HepG2 (cell line): ENCODE results near the gene PTH1R. TPM values are rescaled to one million over a fixed set of nuclear protein-coding genes. Genes with fewer than 3 reads are reported as not detected.

ENCODE experiments used
- ATAC-seq: fragments of 200-7000 bp; cut with Tn5 transposase; 3 replicates; pipeline ENCODE4 v1.9.1; 2020; ENCODE audit warnings: mild to moderate bottlenecking, moderate library complexity
- BruUV-seq: library from RNA; stranded (reverse); fragments of 400-500 nt; replicated peaks from 2 replicates; lab custom pipeline; 2021; lab: Mats Ljungman, UMichigan
- CTCF ChIA-PET: fragments of 300-600 bp; formaldehyde crosslinking; extraction: SDS; loops from one replicate; lab custom pipeline; 2021; ENCODE audit warnings: low total read pairs, inconsistent platforms, low intra/inter-chr PET ratio; lab: Yijun Ruan, JAX
- POLR2A ChIA-PET: fragments of 350-600 bp; sonication (Branson Sonifier 250); formaldehyde crosslinking; loops from one replicate; lab custom pipeline; 2020; ENCODE audit warnings: antibody characterized with exemption, inconsistent platforms; lab: Yijun Ruan, JAX
- DNase-seq: peaks from one replicate; pipeline ENCODE4 v3.0.0-alpha.2; 2015; ENCODE audit warnings: low spot score
- FAIRE-seq: peaks from 3 replicates; lab custom pipeline; 2011; peaks lifted over from hg19 to GRCh38; lab: Jason Lieb, UNC
- H2AFZ ChIP-seq: one replicate; pipeline ENCODE4 v1.6.1; 2011; ENCODE audit warnings: low read length, inconsistent platforms
- H3K27ac ChIP-seq: fragments of 300-600 bp; 3 replicates; pipeline ENCODE4 v1.8.0; 2011; ENCODE audit warnings: mixed run types, mild to moderate bottlenecking, mixed read lengths, low read length, inconsistent platforms; ENCODE audit not compliant: insufficient read depth; ENCODE audit errors: extremely low read length
- H3K27me3 ChIP-seq, 2 experiments: fragments of 200-600 bp in 1 of 2; 2 replicates in 1 of 2; 3 replicates in 1 of 2; pipeline versions ENCODE4 v1.6.0 to v1.8.0; 2011; ENCODE audit warnings: low read length in 2 of 2, mild to moderate bottlenecking in 2 of 2, moderate library complexity in 2 of 2, inconsistent platforms in 1 of 2; ENCODE audit not compliant: insufficient read depth in 2 of 2, control insufficient read depth in 1 of 2
- H3K36me3 ChIP-seq, 2 experiments: fragments of 200-600 bp in 1 of 2; replicated peaks in 1 of 2; 2 replicates in 1 of 2; 3 replicates in 1 of 2; pipeline versions ENCODE4 v1.5.1 to v1.8.0; 2011; ENCODE audit warnings: low read length in 2 of 2, inconsistent platforms in 1 of 2; ENCODE audit not compliant: insufficient read depth in 2 of 2, control insufficient read depth in 1 of 2
- H3K4me1 ChIP-seq: 2 replicates; pipeline ENCODE4 v1.5.1; 2012; ENCODE audit warnings: low read length, inconsistent platforms; ENCODE audit not compliant: insufficient read depth
- H3K4me2 ChIP-seq: 2 replicates; pipeline ENCODE4 v1.6.0; 2011; ENCODE audit warnings: low read depth, low read length, inconsistent platforms
- H3K4me3 ChIP-seq, 3 experiments: fragments of 200-600 bp in 1 of 3; sonication (generic), shearing (Covaris generic) in 1 of 3; replicated peaks in 1 of 3; 2 replicates each; pipeline ENCODE4 v1.5.1; 2011 to 2016; ENCODE audit warnings: low read length in 3 of 3, inconsistent platforms in 2 of 3, low read depth in 2 of 3, mild to moderate bottlenecking in 2 of 3, control low read depth in 1 of 3, mixed read lengths in 1 of 3; ENCODE audit not compliant: insufficient read depth in 1 of 3
- H3K79me2 ChIP-seq: one replicate; pipeline ENCODE4 v1.6.1; 2011; ENCODE audit warnings: low read length, inconsistent platforms; ENCODE audit not compliant: insufficient read depth
- H3K9ac ChIP-seq: 2 replicates; pipeline ENCODE4 v1.6.0; 2011; ENCODE audit warnings: mild to moderate bottlenecking, low read depth, low read length, inconsistent platforms; ENCODE audit not compliant: insufficient read depth
- H3K9me3 ChIP-seq: 2 replicates; pipeline ENCODE4 v1.5.1; 2012; ENCODE audit warnings: mild to moderate bottlenecking, low read length
- H4K20me1 ChIP-seq: 2 replicates; pipeline ENCODE4 v1.6.0; 2011; ENCODE audit warnings: inconsistent platforms, mild to moderate bottlenecking, low read length, moderate library complexity; ENCODE audit not compliant: insufficient read depth
- HOXA7 ChIP-seq: sonication (generic); formaldehyde crosslinking; IDR thresholded peaks from 2 replicates; pipeline ENCODE4 v1.8.1; 2022; ENCODE audit warnings: mild to moderate bottlenecking, missing genetic modification reagents, moderate library complexity
- KDM1A ChIP-seq: IDR thresholded peaks from 2 replicates; pipeline ENCODE4 v1.6.1; 2016; ENCODE audit warnings: missing compliant biosample characterization
- RFX5 ChIP-seq: IDR thresholded peaks from 2 replicates; pipeline ENCODE4 v1.6.1; 2011; ENCODE audit warnings: low read depth, low read length, improper control_type of control experiment
- STAG1 ChIP-seq: sonication (generic); formaldehyde crosslinking; IDR thresholded peaks from 2 replicates; pipeline ENCODE4 v1.4.0; 2020; ENCODE audit warnings: missing genetic modification reagents
- YY1 ChIP-seq: IDR thresholded peaks from 2 replicates; pipeline ENCODE4 v1.6.1; 2011; ENCODE audit warnings: low read length, low read depth, moderate library complexity, mild to moderate bottlenecking; ENCODE audit not compliant: insufficient read depth, insufficient replicate concordance
- ZKSCAN8 ChIP-seq: IDR thresholded peaks from 2 replicates; pipeline ENCODE4 v1.6.1; 2016; ENCODE audit warnings: borderline replicate concordance, missing genetic modification reagents, missing compliant biosample characterization
- ZNF274 ChIP-seq: sonication (generic); formaldehyde crosslinking; IDR thresholded peaks from 2 replicates; pipeline ENCODE4 v1.5.1; 2020; ENCODE audit warnings: mild to moderate bottlenecking, missing genetic modification reagents
- ZNF570 ChIP-seq: sonication (generic); formaldehyde crosslinking; IDR thresholded peaks from 2 replicates; pipeline ENCODE4 v1.4.0; 2020; ENCODE audit warnings: mild to moderate bottlenecking, missing genetic modification reagents, borderline replicate concordance
- ZNF572 ChIP-seq: sonication (generic); formaldehyde crosslinking; IDR thresholded peaks from 2 replicates; pipeline ENCODE4 v1.5.1; 2020; ENCODE audit warnings: mild to moderate bottlenecking, missing genetic modification reagents
- ZNF678 ChIP-seq: sonication (generic); formaldehyde crosslinking; IDR thresholded peaks from 2 replicates; pipeline ENCODE4 v1.4.0; 2020; ENCODE audit warnings: mild to moderate bottlenecking, missing genetic modification reagents
- ZSCAN20 ChIP-seq: sonication (generic); formaldehyde crosslinking; IDR thresholded peaks from 2 replicates; pipeline ENCODE4 v1.4.0; 2020; ENCODE audit warnings: missing genetic modification reagents, mild to moderate bottlenecking, borderline replicate concordance
- WGBS: methylation state at CpG from one replicate; pipeline ENCODE4 v1.1.6; 2017; ENCODE audit warnings: low lambda C conversion rate; 5-methylcytosine and 5-hydroxymethylcytosine counted together
- in situ Hi-C: cut with HindIII; loops from 2 replicates; pipeline ENCODE4 v1.10.0; 2017; ENCODE audit warnings: low pct_unique_long_range_greater_than_20kb; ENCODE audit not compliant: extremely low pct_ligation_motif_present
- intact Hi-C: fragments of 100-400 bp; cut with micrococcal nuclease; formaldehyde crosslinking; loops from one replicate; pipeline ENCODE4 v1.10.0; 2022; ENCODE audit not compliant: unreplicated experiment
- polyA plus RNA-seq, 8 experiments: library from polyadenylated mRNA; depleted of rRNA in 3 of 8; stranded (reverse) in 7 of 8; unstranded in 1 of 8; fragments of >200 nt; fragmentation: Illumina TruSeq in 4 of 8; extraction: Trizol in 4 of 8; gene quantifications; 2 replicates each; pipeline versions ENCODE4 v1.2.1 to v1.2.3, GENCODE V29; 2011 to 2016; ENCODE audit warnings: low read depth in 4 of 8, missing spikeins in 1 of 8, mixed read lengths in 1 of 8; ENCODE audit not compliant: insufficient read depth in 1 of 8
- total RNA-seq, 5 experiments: library from RNA; depleted of rRNA; stranded (reverse); fragments of >200 nt; fragmentation: Illumina TruSeq; extraction: Trizol; gene quantifications; 2 replicates each; pipeline ENCODE4 v1.2.3, GENCODE V29; 2016; ENCODE audit warnings: low read depth in 1 of 5
- TF ChIP-seq, protein P1 (sequence below): sonication (generic); formaldehyde crosslinking; IDR thresholded peaks from 2 replicates; pipeline ENCODE4 v1.5.0; 2020; ENCODE audit warnings: mild to moderate bottlenecking, missing genetic modification reagents, moderate library complexity

The PTH1R gene
- total and polyA plus RNA-seq, 2 of the 13 experiments (the other 11 are each of a cell fraction or from before 2014, with no cell fraction given): not detected

DNA sequence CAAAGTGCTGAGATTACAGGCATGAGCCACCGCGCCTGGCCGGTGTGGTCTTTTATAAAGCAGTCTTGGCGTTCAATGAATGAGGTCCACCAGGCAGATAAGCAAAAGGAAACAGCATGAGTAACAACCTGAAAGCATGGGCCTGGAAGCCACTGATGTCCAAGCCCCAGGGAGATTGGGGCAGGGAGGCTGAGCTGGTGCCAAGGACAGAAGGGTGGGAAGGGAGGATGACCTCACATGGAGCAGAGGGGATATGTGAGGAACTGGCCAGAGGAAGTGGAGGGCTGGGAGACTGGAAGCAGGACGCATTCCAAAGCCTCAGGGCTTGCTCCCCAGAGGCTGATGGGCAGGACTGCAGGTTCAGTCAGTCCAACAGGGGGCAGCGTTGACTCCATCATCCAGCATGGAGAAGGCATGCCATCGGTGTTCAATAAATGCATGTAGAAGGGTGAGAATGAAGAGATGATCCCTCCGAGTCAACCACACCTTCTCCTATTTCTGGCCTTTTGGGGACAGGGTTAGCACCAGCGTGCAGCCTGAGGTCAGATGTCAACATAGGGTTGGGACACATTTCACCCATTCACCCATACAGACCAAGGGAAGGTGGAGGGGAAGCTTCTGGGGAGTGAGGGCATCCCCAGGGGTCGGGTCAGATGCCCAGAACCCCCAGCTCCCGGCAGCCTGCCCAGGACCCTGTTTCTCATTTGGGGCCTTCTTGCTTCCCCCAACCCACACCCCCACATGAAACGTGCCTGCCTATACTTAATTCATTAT, 29.1 kb upstream of the PTH1R start:
- intact Hi-C loops: no loop called here
- Histone ChIP-seq H2AFZ (no peak overlapping the region), H3K36me3 (no peaks in the 10 kb centered on the region), H3K27ac (no peak overlapping the region), H3K9me3 (no peaks in the 10 kb centered on the region), H4K20me1 (no peaks in the 10 kb centered on the region), H3K9ac (no peak overlapping the region), H3K4me2 (peak overlapping the region; percentile 55), H3K4me1 (peaks cover 17% of the 10 kb centered on the region), H3K79me2 (no peaks in the 10 kb centered on the region), H3K4me3 (0 out of 6 replicates have a peak overlapping the region, but pooled peaks of 1 of the 3 experiments have one; percentile 15), H3K27me3 (peaks cover 0 to 8% of the 10 kb centered on the region in 2 experiments; a peak in 2 of 5 replicates)
- FAIRE-seq (no peak), ATAC-seq (peak; percentile 36)
- POLR2A ChIA-PET: interaction anchor here (0.8 kb wide), 1 partner anchor 128 kb away, joined by 3 read pairs; no protein-coding TSS in a partner anchor
- BruUV-seq: no TSS peak
- CTCF ChIA-PET: no interaction called here
- 53% methylated on average over 10 of the region's 12 CpGs for WGBS
- no peak for TF ChIP-seq ZSCAN20 (CRISPR knock-in tag)
- no peak for TF ChIP-seq HOXA7 (CRISPR knock-in tag)
- 0 out of 2 replicates have a peak, but pooled peaks have one; percentile 28 for TF ChIP-seq ZNF572
- no peak for TF ChIP-seq RFX5
- TF ChIP-seq ZNF274 (CRISPR knock-in tag): 0 out of 2 replicates have a peak, but pooled peaks have one; percentile 35
- peak; percentile 98 for TF ChIP-seq ZKSCAN8 (CRISPR knock-in tag)
- no peak for TF ChIP-seq ZNF678 (CRISPR knock-in tag)
- peak; percentile 32; the same call in 1 of the 2 replicates for TF ChIP-seq STAG1 (CRISPR knock-in tag)
- no peak for TF ChIP-seq ZNF570 (CRISPR knock-in tag)
- no peak for TF ChIP-seq YY1
- TF ChIP-seq, protein P1, sequence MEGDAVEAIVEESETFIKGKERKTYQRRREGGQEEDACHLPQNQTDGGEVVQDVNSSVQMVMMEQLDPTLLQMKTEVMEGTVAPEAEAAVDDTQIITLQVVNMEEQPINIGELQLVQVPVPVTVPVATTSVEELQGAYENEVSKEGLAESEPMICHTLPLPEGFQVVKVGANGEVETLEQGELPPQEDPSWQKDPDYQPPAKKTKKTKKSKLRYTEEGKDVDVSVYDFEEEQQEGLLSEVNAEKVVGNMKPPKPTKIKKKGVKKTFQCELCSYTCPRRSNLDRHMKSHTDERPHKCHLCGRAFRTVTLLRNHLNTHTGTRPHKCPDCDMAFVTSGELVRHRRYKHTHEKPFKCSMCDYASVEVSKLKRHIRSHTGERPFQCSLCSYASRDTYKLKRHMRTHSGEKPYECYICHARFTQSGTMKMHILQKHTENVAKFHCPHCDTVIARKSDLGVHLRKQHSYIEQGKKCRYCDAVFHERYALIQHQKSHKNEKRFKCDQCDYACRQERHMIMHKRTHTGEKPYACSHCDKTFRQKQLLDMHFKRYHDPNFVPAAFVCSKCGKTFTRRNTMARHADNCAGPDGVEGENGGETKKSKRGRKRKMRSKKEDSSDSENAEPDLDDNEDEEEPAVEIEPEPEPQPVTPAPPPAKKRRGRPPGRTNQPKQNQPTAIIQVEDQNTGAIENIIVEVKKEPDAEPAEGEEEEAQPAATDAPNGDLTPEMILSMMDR (CRISPR knock-in tag): peak; percentile 51
- TF ChIP-seq KDM1A (CRISPR knock-in tag): no peak
- TF ChIP-seq, all 625 proteins: peak for 5
- DNase-seq: no peak
- in situ Hi-C loops: no loop called here
